ENCODE results near the gene ABHD17A.

Gene ABHD17A

DNA sequence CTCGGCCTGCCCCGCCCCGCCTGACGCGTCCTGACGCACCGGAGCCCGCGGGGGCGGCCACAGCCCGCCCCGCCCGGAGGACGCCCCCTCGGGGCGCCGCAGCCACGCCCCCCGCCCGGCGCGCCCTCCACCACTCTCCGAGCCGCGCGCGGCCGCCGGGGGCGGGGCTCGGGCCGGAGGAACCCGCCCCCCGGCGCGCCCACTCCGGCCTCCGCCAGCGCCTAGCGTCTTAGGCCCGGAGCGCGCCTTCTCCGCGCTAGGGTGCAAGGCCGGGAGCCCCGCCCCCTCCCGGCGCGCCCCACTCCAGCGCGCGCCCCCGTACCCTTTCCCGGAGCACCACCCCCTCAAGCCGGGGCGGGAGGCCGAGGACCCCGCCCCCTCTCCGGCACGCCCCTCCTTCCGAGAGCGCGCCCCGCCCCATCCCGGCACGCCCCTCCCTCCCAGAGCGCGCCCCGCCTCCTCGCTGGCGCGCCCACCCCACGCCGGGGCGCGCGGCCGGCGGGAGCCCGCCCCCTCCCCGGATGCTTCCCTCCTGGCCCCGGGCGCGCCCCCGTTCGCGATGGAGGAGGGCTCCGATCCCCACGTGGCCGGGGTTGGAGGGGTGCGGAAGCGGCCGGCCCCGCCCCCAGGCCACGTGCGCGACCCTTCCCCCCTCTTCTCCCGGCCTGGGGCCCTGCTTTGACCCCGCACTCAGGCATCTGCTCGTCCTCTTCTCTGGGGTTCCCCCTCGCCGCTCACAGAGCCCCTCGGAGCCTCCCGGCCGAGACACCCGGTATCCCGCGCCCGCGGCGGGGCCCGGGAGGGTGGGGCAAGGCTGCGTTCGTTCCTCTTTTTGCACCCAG lies 21.4 kb downstream of the ABHD17A start:
- Histone ChIP-seq H3K4me1 (ENCODE audit: low read length) (peaks cover 15% of the 10 kb centered on the region), H3K4me2 (ENCODE audit: low read depth, low read length) (peak overlapping the region; percentile 96), H3K9me2 (replicated peaks; ENCODE audit: insufficient read depth, low read length) (no peaks in the 10 kb centered on the region), H3K79me2 (ENCODE audit: low read length) (peaks cover 47% of the 10 kb centered on the region), H3K36me3 (replicated peaks; ENCODE audit: insufficient read depth, low read length) (no peaks in the 10 kb centered on the region), H3K9me3 (replicated peaks; ENCODE audit: insufficient read depth, low read length) (no peaks in the 10 kb centered on the region), H3K9ac (ENCODE audit: low read length) (peak overlapping the region; percentile 98), H3K4me3 (ENCODE audit: low read length) (peak overlapping the region; percentile 72), H3F3A (ENCODE audit: insufficient read depth, low read length) (peaks cover 20% of the 10 kb centered on the region; the same call in 1 of the 2 replicates), H3K27ac (ENCODE audit: low read length) (peak overlapping the region; percentile 92), H3K27me3 (replicated peaks; ENCODE audit: insufficient read depth, low read length) (no peaks in the 10 kb centered on the region), H2AFZ (ENCODE audit: low read length) (peak overlapping the region; percentile 95), H4K20me1 (ENCODE audit: insufficient read depth, low read length) (no peaks in the 10 kb centered on the region)
- TF ChIP-seq, protein P1, sequence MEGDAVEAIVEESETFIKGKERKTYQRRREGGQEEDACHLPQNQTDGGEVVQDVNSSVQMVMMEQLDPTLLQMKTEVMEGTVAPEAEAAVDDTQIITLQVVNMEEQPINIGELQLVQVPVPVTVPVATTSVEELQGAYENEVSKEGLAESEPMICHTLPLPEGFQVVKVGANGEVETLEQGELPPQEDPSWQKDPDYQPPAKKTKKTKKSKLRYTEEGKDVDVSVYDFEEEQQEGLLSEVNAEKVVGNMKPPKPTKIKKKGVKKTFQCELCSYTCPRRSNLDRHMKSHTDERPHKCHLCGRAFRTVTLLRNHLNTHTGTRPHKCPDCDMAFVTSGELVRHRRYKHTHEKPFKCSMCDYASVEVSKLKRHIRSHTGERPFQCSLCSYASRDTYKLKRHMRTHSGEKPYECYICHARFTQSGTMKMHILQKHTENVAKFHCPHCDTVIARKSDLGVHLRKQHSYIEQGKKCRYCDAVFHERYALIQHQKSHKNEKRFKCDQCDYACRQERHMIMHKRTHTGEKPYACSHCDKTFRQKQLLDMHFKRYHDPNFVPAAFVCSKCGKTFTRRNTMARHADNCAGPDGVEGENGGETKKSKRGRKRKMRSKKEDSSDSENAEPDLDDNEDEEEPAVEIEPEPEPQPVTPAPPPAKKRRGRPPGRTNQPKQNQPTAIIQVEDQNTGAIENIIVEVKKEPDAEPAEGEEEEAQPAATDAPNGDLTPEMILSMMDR (IDR thresholded peaks at IDR 0.05; ENCODE audit: low read length): no peak
- TF ChIP-seq EZH2phosphoT487 (IDR thresholded peaks at IDR 0.05; ENCODE audit: low read length): no peak
- DNase-seq: peak; percentile 97

DNA sequence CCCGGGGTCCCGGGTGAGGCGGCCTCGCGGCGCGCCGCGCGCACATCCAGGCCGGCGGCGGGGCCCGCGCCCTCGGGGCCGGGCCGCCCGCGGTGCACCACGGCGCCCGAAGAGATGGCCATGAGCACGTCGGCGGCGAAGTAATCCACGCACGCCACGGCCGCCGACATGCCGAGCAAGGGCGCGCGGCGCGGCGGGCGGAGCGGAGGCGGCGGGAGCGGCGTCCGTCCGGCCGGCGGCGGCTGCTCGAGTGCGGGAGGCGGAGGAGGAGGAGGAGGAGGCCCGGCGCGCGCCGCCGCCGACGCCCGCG lies 22.0 kb downstream of the ABHD17A start, which contains the start of gene KLF16:
Gene KLF16, minus strand, starts transcription at position 252 of the 310 bp plus-strand sequence. Its CDS starts 82 bp downstream, at position 170.
- H3K9ac ChIP-seq (ENCODE audit: low read length): peak within 1 kb of the TSS; percentile 98
- H3K4me1 ChIP-seq (ENCODE audit: low read length): peaks cover 15% of the 10 kb centered on the region
- no peaks in the 10 kb centered on the region for H3K9me3 ChIP-seq (replicated peaks; ENCODE audit: insufficient read depth, low read length)
- H3F3A ChIP-seq (ENCODE audit: insufficient read depth, low read length): peaks cover 25% of the 10 kb centered on the region
- H3K4me3 ChIP-seq (ENCODE audit: low read length): peak within 1 kb of the TSS; percentile 98
- DNase-seq: no peak
- no peaks in the 10 kb centered on the region for H3K27me3 ChIP-seq (replicated peaks; ENCODE audit: insufficient read depth, low read length)
- peak within 1 kb of the TSS; percentile 92 for H3K27ac ChIP-seq (ENCODE audit: low read length)
- TF ChIP-seq, protein P1 (IDR thresholded peaks at IDR 0.05; ENCODE audit: low read length): no peak
- TF ChIP-seq EZH2phosphoT487 (IDR thresholded peaks at IDR 0.05; ENCODE audit: low read length): no peak
- no peak for TF ChIP-seq EZH2 (optimal IDR thresholded peaks at IDR 0.05; ENCODE audit: low read depth, low read length)
- peaks cover 52% of the 10 kb centered on the region for H3K79me2 ChIP-seq (ENCODE audit: low read length)
- no peaks in the 10 kb centered on the region for H4K20me1 ChIP-seq (ENCODE audit: insufficient read depth, low read length)
- peak within 1 kb of the TSS; percentile 97 for H3K4me2 ChIP-seq (ENCODE audit: low read depth, low read length)
- no peaks in the 10 kb centered on the region for H3K9me2 ChIP-seq (replicated peaks; ENCODE audit: insufficient read depth, low read length)
- no peaks in the 10 kb centered on the region for H3K36me3 ChIP-seq (replicated peaks; ENCODE audit: insufficient read depth, low read length)
- peak within 1 kb of the TSS; percentile 95 for H2AFZ ChIP-seq (ENCODE audit: low read length)

DNA sequence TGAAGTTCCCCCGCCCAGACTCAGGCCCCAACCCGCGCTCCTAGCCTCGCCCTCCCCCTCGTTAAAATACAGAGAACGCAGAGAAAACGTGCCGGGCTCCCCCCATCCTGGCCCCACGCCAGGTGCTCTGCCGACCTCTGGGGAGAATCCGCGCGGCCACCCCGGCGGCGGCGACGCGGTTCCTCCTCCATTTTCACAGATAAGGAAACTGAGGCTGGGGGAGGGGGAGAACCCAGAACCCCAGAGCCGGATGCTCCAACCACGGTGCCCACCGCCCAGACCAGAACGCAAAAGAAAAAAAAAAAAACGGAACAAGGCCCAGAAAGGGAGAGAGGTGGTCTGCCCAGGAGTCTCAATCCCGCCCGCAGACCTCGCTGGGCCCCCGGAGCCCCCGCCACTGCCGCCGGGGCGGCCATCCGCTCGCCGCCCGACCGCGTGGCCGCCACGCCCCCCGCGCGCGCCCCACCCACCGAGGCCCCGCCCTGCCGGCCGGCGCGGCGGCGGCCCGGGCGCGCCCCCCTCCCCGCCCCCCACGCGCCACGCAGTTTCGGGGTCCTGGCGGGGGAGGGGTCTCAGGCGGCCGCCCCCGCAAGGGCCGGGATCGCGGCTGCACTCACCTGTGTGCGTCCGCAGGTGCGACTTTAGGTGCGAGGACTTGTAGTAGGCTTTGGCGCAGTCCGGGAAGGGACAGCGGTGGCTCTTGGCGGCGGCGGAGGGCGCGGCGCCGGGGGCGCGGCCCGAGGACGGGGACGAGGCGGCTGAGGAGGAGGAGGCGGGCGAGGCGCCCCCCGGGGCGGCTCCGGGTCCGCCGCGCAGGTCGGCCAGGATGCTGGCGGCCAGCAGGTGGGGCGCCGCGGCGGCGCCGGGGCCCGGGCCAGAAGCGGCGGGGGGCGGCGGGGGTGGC lies 22.6 kb downstream of the ABHD17A start:
- Histone ChIP-seq H3K9ac (ENCODE audit: low read length) (peak overlapping the region; percentile 69), H3K9me2 (replicated peaks; ENCODE audit: insufficient read depth, low read length) (no peaks in the 10 kb centered on the region), H3F3A (ENCODE audit: insufficient read depth, low read length) (peaks cover 23% of the 10 kb centered on the region), H3K4me3 (ENCODE audit: low read length) (peak overlapping the region; percentile 98), H3K36me3 (replicated peaks; ENCODE audit: insufficient read depth, low read length) (no peaks in the 10 kb centered on the region), H3K27me3 (replicated peaks; ENCODE audit: insufficient read depth, low read length) (no peaks in the 10 kb centered on the region), H4K20me1 (ENCODE audit: insufficient read depth, low read length) (no peaks in the 10 kb centered on the region), H2AFZ (ENCODE audit: low read length) (no peak overlapping the region), H3K79me2 (ENCODE audit: low read length) (peaks cover 58% of the 10 kb centered on the region), H3K4me1 (ENCODE audit: low read length) (peaks cover 15% of the 10 kb centered on the region), H3K4me2 (ENCODE audit: low read depth, low read length) (peak overlapping the region; percentile 97), H3K27ac (ENCODE audit: low read length) (no peak overlapping the region), H3K9me3 (replicated peaks; ENCODE audit: insufficient read depth, low read length) (no peaks in the 10 kb centered on the region)
- TF ChIP-seq, protein P1 (IDR thresholded peaks at IDR 0.05; ENCODE audit: low read length): no peak
- TF ChIP-seq EZH2phosphoT487 (IDR thresholded peaks at IDR 0.05; ENCODE audit: low read length) (no peak), EZH2 (optimal IDR thresholded peaks at IDR 0.05; ENCODE audit: low read depth, low read length) (no peak)
- DNase-seq: peak; percentile 54
